ENCODE measurements around the gene SORCS2. TPM values are rescaled to one million over a fixed set of nuclear protein-coding genes. Genes with fewer than 3 reads are reported as not detected.

Gene SORCS2
- total RNA-seq, 3 donors from 2014 or later: 0.66 to 1.3 (median 0.80) TPM

- no peak for DNase-seq (ENCODE audit: low spot score in 2 of 2)
- Histone ChIP-seq H3K27me3 (no peaks in the 10 kb centered on the region), H3K4me3 (no peak overlapping the region), H3K36me3 (no peaks in the 10 kb centered on the region), H3K27ac (no peak overlapping the region), H3K9me3 (peaks cover 0 to 6% of the 10 kb centered on the region in 2 donors), H3K4me1 (no peaks in the 10 kb centered on the region)
- intact Hi-C loops (cut with DNase I; ENCODE audit: low total_unique reads): no loop called here
- TF ChIP-seq POLR2AphosphoS5 (IDR thresholded peaks at IDR 0.05) (no peak), POLR2A (IDR thresholded peaks at IDR 0.05) (no peak), CTCF (IDR thresholded peaks at IDR 0.05) (no peak)
Measured at GRCh38 chr4:7739077-7739917, 547.0 kb downstream of the SORCS2 start.

DNA sequence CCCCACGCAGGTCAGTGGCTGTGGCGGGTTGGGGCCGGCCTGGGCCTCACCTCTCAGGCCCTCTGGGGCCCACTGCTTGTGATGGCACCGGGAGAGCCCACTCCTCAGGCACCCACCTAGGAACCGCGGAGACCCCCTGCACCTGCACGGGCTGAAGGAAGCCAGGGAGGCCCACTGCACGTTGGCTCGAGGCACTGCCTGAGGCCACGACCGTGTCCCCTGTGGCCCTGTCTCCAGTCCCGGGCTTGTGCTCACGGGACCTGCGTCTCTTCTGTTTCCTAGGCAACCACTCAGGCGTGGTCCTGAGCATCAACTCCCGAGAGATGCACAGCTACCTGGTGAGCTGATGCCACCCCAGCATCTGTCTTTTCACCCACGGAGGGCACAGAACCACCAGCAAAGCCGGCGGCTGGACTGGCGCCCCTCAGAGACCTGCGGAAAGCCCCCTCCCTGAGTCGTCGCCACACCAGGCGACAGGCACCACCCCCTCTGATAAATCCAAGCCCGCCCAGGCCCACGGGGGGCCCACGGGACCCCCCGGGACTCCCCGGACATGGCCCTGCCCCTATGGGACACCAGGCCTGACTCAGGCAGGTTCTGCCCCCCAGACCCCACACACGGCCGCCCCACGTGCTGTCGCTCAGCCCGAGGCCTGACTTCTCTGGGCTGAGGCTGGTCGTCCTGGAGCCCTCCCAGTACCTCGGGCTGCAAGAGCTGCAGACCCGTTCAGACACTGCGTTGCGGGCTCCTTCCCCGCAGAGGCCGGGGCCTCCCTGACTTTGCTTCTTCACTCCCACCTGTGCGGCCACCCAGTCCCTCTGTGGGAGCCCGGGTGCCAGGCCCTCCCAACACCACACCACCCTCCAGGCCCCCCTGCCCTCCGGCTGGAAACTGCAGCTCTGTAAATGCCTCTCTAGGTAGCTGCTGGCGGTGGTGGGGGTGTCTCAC lies 547.9 kb downstream of the SORCS2 start:
- intact Hi-C loops (cut with DNase I; ENCODE audit: low total_unique reads): no loop called here
- no peaks in the 10 kb centered on the region for H3K27me3 ChIP-seq
- H3K36me3 ChIP-seq: no peaks in the 10 kb centered on the region
- H3K4me3 ChIP-seq: no peak overlapping the region
- H3K27ac ChIP-seq: no peak overlapping the region
- no peak for DNase-seq (ENCODE audit: low spot score in 2 of 2)
- H3K9me3 ChIP-seq: peaks cover 0 to 6% of the 10 kb centered on the region in 2 donors
- no peak for TF ChIP-seq POLR2A (IDR thresholded peaks at IDR 0.05)
- TF ChIP-seq CTCF (IDR thresholded peaks at IDR 0.05): no peak
- TF ChIP-seq POLR2AphosphoS5 (IDR thresholded peaks at IDR 0.05): no peak
- no peaks in the 10 kb centered on the region for H3K4me1 ChIP-seq

DNA sequence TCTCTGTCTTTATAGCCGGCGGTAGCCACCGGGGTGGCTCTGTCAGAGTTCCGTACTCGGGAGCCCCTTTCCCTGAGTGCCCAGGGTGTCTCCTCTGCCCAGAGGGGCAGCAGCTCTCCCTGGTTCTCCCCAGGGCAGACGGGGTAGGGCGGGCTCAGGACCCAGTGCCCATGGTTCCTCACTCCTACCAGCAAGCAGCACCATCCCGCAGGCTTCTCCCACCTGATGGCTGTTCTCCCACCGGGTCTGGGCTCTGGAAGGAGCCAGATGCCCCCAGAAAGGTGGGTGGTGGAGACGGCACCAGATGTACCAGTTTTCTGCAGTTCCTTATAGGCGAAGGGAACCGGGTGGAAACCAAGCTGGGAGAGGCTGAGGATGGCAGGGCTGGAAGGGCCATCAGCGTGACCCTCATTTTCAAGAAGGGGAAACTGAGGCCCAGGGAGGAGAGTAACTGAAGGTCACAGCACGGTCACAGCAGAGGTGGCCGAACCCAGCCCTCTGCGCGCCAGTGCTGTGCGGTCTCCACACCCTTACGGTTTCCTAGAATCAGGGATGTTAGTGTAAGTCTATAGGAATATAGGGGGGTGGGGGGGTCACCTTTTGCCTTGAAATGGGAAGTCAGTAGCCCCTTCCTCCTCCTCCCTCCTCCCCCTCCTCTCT lies 548.7 kb downstream of the SORCS2 start:
- no peak for DNase-seq (ENCODE audit: low spot score in 2 of 2)
- TF ChIP-seq POLR2A (IDR thresholded peaks at IDR 0.05) (no peak), CTCF (IDR thresholded peaks at IDR 0.05) (no peak), POLR2AphosphoS5 (IDR thresholded peaks at IDR 0.05) (no peak)
- Histone ChIP-seq H3K9me3 (peaks cover 0 to 6% of the 10 kb centered on the region in 2 donors), H3K4me1 (no peaks in the 10 kb centered on the region), H3K27ac (no peak overlapping the region), H3K36me3 (no peaks in the 10 kb centered on the region), H3K27me3 (no peaks in the 10 kb centered on the region), H3K4me3 (no peak overlapping the region)
- intact Hi-C loops (cut with DNase I; ENCODE audit: low total_unique reads): no loop called here

- Histone ChIP-seq H3K36me3 (no peaks in the 10 kb centered on the region), H3K27ac (no peak overlapping the region), H3K4me3 (no peak overlapping the region), H3K9me3 (peaks cover 0 to 6% of the 10 kb centered on the region in 2 donors), H3K4me1 (no peaks in the 10 kb centered on the region), H3K27me3 (no peaks in the 10 kb centered on the region)
- intact Hi-C loops (cut with DNase I; ENCODE audit: low total_unique reads): no loop called here
- TF ChIP-seq CTCF (IDR thresholded peaks at IDR 0.05) (no peak), POLR2AphosphoS5 (IDR thresholded peaks at IDR 0.05) (no peak), POLR2A (IDR thresholded peaks at IDR 0.05) (no peak)
- no peak for DNase-seq (ENCODE audit: low spot score in 2 of 2)
Measured at GRCh38 chr4:7741946-7742806, 549.8 kb downstream of the SORCS2 start.

Measured in breast epithelium (tissue), 4 donors.